Tibial artery (tissue), 4 donors: ENCODE measurements around the gene GBP3.

ENCODE experiments used
- DNase-seq, 2 donors: peaks; one replicate each; pipeline ENCODE4 v3.0.0-alpha.2; 2019
- H3K27ac ChIP-seq, 2 donors: fragments of 200-600 bp; sonication (generic) in 1 of 2; 1 replicate in 1 of 2; 2 replicates in 1 of 2; pipeline ENCODE4 v1.5.1; 2018 to 2019; ENCODE audit warnings: mild to moderate bottlenecking in 1 of 2
- H3K27me3 ChIP-seq, 2 donors: fragments of 200-600 bp; sonication (generic) in 1 of 2; one replicate each; pipeline versions ENCODE4 v1.5.1 to v1.6.0; 2016 to 2019
- H3K36me3 ChIP-seq, 3 donors: fragments of 200-600 bp; sonication (generic) in 2 of 3; one replicate each; pipeline ENCODE4 v1.5.1; 2016 to 2019; ENCODE audit warnings: mild to moderate bottlenecking in 2 of 3
- H3K4me1 ChIP-seq, 4 donors: fragments of 200-600 bp; sonication (generic) in 2 of 4; 1 replicate in 3 of 4; 2 replicates in 1 of 4; pipeline ENCODE4 v1.5.1; 2016 to 2019
- H3K4me3 ChIP-seq, 2 donors: fragments of 200-600 bp; sonication (generic) in 1 of 2; 1 replicate in 1 of 2; 2 replicates in 1 of 2; pipeline ENCODE4 v1.5.1; 2018 to 2019; ENCODE audit warnings: mild to moderate bottlenecking in 2 of 2
- H3K9me3 ChIP-seq, 3 donors: fragments of 200-600 bp; sonication (generic) in 1 of 3; one replicate each; pipeline ENCODE4 v1.5.1; 2016 to 2019
- intact Hi-C: fragments of 100-400 bp; cut with DNase I; formaldehyde crosslinking; loops from one replicate; pipeline ENCODE4 v1.15.0; 2023; ENCODE audit warnings: low total_unique reads
- TF ChIP-seq, protein P1 (sequence below), 2 experiments: fragments of 200-600 bp in 1 of 2; fragments of 450-650 bp in 1 of 2; IDR thresholded peaks; one replicate each; pipeline ENCODE4 v1.5.1; 2017 to 2019; ENCODE audit warnings: antibody characterized with exemption in 2 of 2, mild to moderate bottlenecking in 1 of 2, moderate library complexity in 1 of 2

The GBP3 gene

DNA sequence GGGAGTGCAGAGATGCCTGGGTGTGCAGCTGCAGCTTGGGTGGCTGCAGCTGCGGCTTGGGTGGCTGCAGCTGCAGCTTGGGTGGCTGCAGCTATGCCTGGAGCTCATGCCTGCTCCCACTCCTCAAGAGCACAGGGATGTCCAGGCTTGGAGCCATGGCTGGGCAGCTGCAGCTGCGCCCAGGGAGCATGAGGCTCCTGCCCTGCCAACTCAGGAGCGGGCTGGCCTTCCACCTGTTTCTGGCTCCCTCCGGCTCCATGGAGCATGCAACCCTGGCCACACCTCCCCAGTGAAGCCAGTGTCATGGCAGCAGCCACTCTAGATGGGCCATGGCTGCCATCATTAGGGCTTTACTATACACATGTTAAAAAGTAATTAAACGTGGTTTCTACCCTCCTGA lies 21.3 kb upstream of the GBP3 start:
- TF ChIP-seq, protein P1, sequence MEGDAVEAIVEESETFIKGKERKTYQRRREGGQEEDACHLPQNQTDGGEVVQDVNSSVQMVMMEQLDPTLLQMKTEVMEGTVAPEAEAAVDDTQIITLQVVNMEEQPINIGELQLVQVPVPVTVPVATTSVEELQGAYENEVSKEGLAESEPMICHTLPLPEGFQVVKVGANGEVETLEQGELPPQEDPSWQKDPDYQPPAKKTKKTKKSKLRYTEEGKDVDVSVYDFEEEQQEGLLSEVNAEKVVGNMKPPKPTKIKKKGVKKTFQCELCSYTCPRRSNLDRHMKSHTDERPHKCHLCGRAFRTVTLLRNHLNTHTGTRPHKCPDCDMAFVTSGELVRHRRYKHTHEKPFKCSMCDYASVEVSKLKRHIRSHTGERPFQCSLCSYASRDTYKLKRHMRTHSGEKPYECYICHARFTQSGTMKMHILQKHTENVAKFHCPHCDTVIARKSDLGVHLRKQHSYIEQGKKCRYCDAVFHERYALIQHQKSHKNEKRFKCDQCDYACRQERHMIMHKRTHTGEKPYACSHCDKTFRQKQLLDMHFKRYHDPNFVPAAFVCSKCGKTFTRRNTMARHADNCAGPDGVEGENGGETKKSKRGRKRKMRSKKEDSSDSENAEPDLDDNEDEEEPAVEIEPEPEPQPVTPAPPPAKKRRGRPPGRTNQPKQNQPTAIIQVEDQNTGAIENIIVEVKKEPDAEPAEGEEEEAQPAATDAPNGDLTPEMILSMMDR (IDR thresholded peaks at IDR 0.05) = no peak
- DNase-seq = no peak
- Histone ChIP-seq H3K9me3 (no peaks in the 10 kb centered on the region), H3K36me3 (peaks cover 0 to 11% (median 7%) of the 10 kb centered on the region in 3 donors), H3K27me3 (no peaks in the 10 kb centered on the region), H3K27ac (no peak overlapping the region), H3K4me3 (no peak overlapping the region), H3K4me1 (no peaks in the 10 kb centered on the region)
- intact Hi-C loops = no loop called here

DNA sequence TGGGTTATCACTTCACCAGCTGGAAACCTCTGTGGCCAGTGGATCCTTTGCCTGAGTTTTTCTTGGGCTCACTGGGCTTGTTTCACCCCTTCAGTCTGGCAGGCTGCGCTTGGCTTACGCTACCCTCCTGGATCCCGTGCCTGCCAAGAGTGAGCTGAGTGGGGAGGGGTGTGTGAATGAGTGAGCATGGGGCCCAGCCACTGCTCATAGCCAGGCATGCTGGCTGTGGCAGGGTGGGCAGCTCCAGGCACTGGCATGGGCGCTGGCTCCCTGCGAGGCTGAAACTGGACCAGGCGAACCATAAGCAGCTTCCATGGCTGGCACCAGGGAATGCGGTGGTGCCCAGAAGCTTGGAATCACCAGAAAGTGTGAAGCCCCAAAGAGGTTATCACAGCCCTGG lies 19.8 kb upstream of the GBP3 start:
- DNase-seq = no peak
- H3K4me1 ChIP-seq = no peaks in the 10 kb centered on the region
- H3K27ac ChIP-seq = no peak overlapping the region
- H3K9me3 ChIP-seq = no peaks in the 10 kb centered on the region
- TF ChIP-seq, protein P1 (IDR thresholded peaks at IDR 0.05) = no peak
- H3K4me3 ChIP-seq = no peak overlapping the region
- peaks cover 0 to 5% (median 0%) of the 10 kb centered on the region in 3 donors for H3K36me3 ChIP-seq
- intact Hi-C loops = no loop called here
- no peaks in the 10 kb centered on the region for H3K27me3 ChIP-seq

DNA sequence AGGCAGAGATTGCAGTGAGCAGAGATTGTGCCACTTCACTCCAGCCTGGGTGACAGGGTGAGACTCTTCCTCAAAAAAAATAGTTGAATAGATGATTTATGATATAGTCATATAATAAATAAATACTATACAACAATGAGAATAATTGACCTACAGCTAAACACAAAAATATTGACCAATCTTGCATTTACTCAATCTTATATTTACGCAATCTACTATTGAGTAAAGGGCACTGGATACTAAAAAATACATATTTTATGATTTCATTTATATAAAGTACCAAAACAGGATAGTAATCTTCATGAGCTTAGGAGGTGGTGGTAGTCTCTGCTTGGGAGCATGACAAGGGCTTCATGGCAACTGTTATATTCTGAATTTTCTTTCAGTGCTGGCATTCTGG lies 19.1 kb upstream of the GBP3 start:
- Histone ChIP-seq H3K27me3 (no peaks in the 10 kb centered on the region), H3K36me3 (peaks cover 0 to 5% (median 0%) of the 10 kb centered on the region in 3 donors), H3K9me3 (no peaks in the 10 kb centered on the region), H3K4me3 (no peak overlapping the region), H3K4me1 (no peaks in the 10 kb centered on the region), H3K27ac (no peak overlapping the region)
- intact Hi-C loops = no loop called here
- DNase-seq = no peak
- TF ChIP-seq, protein P1 (IDR thresholded peaks at IDR 0.05) = no peak

DNA sequence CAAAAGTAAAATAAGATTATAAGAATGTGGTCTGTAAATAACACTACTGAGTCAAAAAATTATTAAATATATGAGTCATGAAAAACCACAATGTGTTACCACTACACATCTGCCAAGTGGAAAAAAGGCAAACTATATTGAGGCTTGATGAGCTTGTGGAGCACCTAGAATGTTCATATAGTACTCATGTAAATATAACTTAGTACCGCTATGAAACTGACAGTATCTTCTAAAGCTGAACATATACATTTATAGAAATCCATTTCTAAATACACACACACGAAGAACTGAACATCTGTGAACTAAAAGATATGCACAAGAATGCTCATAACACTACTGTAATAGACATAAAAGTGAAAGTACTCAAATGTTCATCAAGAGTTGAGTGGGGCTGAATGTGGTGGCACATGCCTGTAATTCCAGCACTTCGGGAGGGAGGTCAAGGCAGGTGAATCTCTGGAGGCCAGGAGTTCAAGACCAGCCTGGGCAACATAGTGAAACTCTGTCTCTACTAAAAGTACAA lies 18.5 kb upstream of the GBP3 start:
- TF ChIP-seq, protein P1 (IDR thresholded peaks at IDR 0.05) = no peak
- Histone ChIP-seq H3K27ac (no peak overlapping the region), H3K27me3 (no peaks in the 10 kb centered on the region), H3K36me3 (peaks cover 0 to 5% (median 0%) of the 10 kb centered on the region in 3 donors), H3K9me3 (no peaks in the 10 kb centered on the region), H3K4me1 (no peaks in the 10 kb centered on the region), H3K4me3 (no peak overlapping the region)
- intact Hi-C loops = no loop called here
- DNase-seq = no peak

DNA sequence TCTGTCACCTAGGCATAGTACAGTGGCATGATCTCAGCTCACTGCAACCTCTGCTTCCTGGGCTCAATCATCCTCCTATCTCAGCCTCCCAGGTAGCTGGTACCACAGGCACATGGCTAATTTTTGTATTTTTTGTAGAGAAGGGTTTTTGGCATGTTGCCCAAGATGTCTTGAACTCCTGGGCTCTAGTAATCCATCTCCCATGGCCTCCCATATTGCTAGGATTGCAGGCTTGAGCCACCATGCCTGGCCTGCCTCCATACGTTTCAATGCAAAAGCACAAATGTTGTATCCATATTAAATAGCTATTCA lies 17.6 kb upstream of the GBP3 start:
- TF ChIP-seq, protein P1 (IDR thresholded peaks at IDR 0.05) = no peak
- no peaks in the 10 kb centered on the region for H3K27me3 ChIP-seq
- H3K36me3 ChIP-seq = peaks cover 0 to 5% (median 0%) of the 10 kb centered on the region in 3 donors
- intact Hi-C loops = no loop called here
- no peak for DNase-seq
- H3K9me3 ChIP-seq = no peaks in the 10 kb centered on the region
- H3K4me1 ChIP-seq = no peaks in the 10 kb centered on the region
- no peak overlapping the region for H3K27ac ChIP-seq
- no peak overlapping the region for H3K4me3 ChIP-seq

- intact Hi-C loops = no loop called here
- TF ChIP-seq, protein P1 (IDR thresholded peaks at IDR 0.05) = no peak
- Histone ChIP-seq H3K27ac (no peak overlapping the region), H3K4me3 (no peak overlapping the region), H3K9me3 (peaks cover 0 to 7% (median 5%) of the 10 kb centered on the region in 3 donors), H3K4me1 (no peaks in the 10 kb centered on the region), H3K36me3 (no peaks in the 10 kb centered on the region), H3K27me3 (no peaks in the 10 kb centered on the region)
- DNase-seq = no peak
Observed at GRCh38 chr1:89037186-89037585, 14.5 kb upstream of the GBP3 start.
